Skeletal muscle satellite cell (primary cell): ENCODE results near the gene DNMBP.
A peak's percentile ranks its signal among the peaks of the same experiment; 100 is the strongest.

Experiments used
- H3K27me3 ChIP-seq: 2 replicates; pipeline ENCODE4 v1.7.0; 2013; ENCODE audit warnings: low read length; ENCODE audit not compliant: control insufficient read depth, insufficient read depth
- H3K36me3 ChIP-seq: 2 replicates; pipeline ENCODE4 v1.7.0; 2013; ENCODE audit warnings: mild to moderate bottlenecking, control low read depth, low read length; ENCODE audit not compliant: insufficient read depth
- H3K4me1 ChIP-seq: 2 replicates; pipeline ENCODE4 v1.7.0; 2013; ENCODE audit warnings: low read length; ENCODE audit not compliant: control insufficient read depth, insufficient read depth
- H3K4me2 ChIP-seq: 2 replicates; pipeline ENCODE4 v1.7.0; 2013; ENCODE audit warnings: mild to moderate bottlenecking, low read length
- H3K4me3 ChIP-seq: 2 replicates; pipeline ENCODE4 v1.7.0; 2013; ENCODE audit warnings: low read length
- H3K9ac ChIP-seq: 2 replicates; pipeline ENCODE4 v1.7.0; 2013; ENCODE audit warnings: mild to moderate bottlenecking, low read depth, low read length, moderate library complexity
- H3K9me3 ChIP-seq: replicated peaks from 2 replicates; pipeline ENCODE4 v1.7.0; 2013; ENCODE audit warnings: mild to moderate bottlenecking, control low read depth, low read length

DNMBP gene

GRCh38 chr10:99981581-99982199, 28.1 kb downstream of the DNMBP start:
- H3K4me1 ChIP-seq: peaks cover 72% of the 10 kb centered on the region
- H3K9ac ChIP-seq: no peak overlapping the region
- H3K36me3 ChIP-seq: peaks cover 16% of the 10 kb centered on the region
- no peaks in the 10 kb centered on the region for H3K27me3 ChIP-seq
- H3K9me3 ChIP-seq: no peaks in the 10 kb centered on the region
- no peak overlapping the region for H3K4me3 ChIP-seq
- H3K4me2 ChIP-seq: no peak overlapping the region

GRCh38 chr10:99979066-99979685, 30.6 kb downstream of the DNMBP start:
- no peak overlapping the region for H3K4me2 ChIP-seq
- H3K4me3 ChIP-seq: no peak overlapping the region
- H3K4me1 ChIP-seq: peaks cover 80% of the 10 kb centered on the region
- H3K27me3 ChIP-seq: no peaks in the 10 kb centered on the region
- peaks cover 10% of the 10 kb centered on the region for H3K36me3 ChIP-seq
- H3K9ac ChIP-seq: no peak overlapping the region
- no peaks in the 10 kb centered on the region for H3K9me3 ChIP-seq

- Histone ChIP-seq H3K4me2 (peak overlapping the region; percentile 77), H3K27me3 (no peaks in the 10 kb centered on the region), H3K36me3 (peaks cover 8% of the 10 kb centered on the region), H3K4me1 (peaks cover 67% of the 10 kb centered on the region), H3K9ac (peak overlapping the region; percentile 85), H3K4me3 (no peak overlapping the region), H3K9me3 (no peaks in the 10 kb centered on the region)
Observed at GRCh38 chr10:99977916-99978315, 31.8 kb downstream of the DNMBP start.

- Histone ChIP-seq H3K9ac (peak overlapping the region; percentile 85), H3K27me3 (no peaks in the 10 kb centered on the region), H3K36me3 (peaks cover 9% of the 10 kb centered on the region), H3K4me1 (peaks cover 64% of the 10 kb centered on the region), H3K4me2 (peak overlapping the region; percentile 77), H3K4me3 (peak overlapping the region; percentile 47), H3K9me3 (no peaks in the 10 kb centered on the region)
Observed at GRCh38 chr10:99976886-99977665, 32.7 kb downstream of the DNMBP start.

- peak overlapping the region; percentile 83 for H3K9ac ChIP-seq
- no peaks in the 10 kb centered on the region for H3K27me3 ChIP-seq
- peaks cover 11% of the 10 kb centered on the region for H3K36me3 ChIP-seq
- H3K4me2 ChIP-seq: peak overlapping the region; percentile 75
- peak overlapping the region; percentile 47 for H3K4me3 ChIP-seq
- H3K9me3 ChIP-seq: no peaks in the 10 kb centered on the region
- H3K4me1 ChIP-seq: peaks cover 57% of the 10 kb centered on the region
Observed at GRCh38 chr10:99975942-99976809, 33.6 kb downstream of the DNMBP start.

- H3K36me3 ChIP-seq: peaks cover 16% of the 10 kb centered on the region
- H3K4me3 ChIP-seq: peak overlapping the region; percentile 47
- H3K4me1 ChIP-seq: peaks cover 50% of the 10 kb centered on the region
- no peaks in the 10 kb centered on the region for H3K9me3 ChIP-seq
- H3K27me3 ChIP-seq: no peaks in the 10 kb centered on the region
- H3K9ac ChIP-seq: peak overlapping the region; percentile 83
- H3K4me2 ChIP-seq: peak overlapping the region; percentile 75
Observed at GRCh38 chr10:99975106-99975829, 34.5 kb downstream of the DNMBP start.

GRCh38 chr10:99973190-99973589, 36.6 kb downstream of the DNMBP start:
- H3K9me3 ChIP-seq: no peaks in the 10 kb centered on the region
- H3K36me3 ChIP-seq: peaks cover 36% of the 10 kb centered on the region
- H3K4me3 ChIP-seq: no peak overlapping the region
- no peaks in the 10 kb centered on the region for H3K27me3 ChIP-seq
- H3K4me1 ChIP-seq: peaks cover 30% of the 10 kb centered on the region
- no peak overlapping the region for H3K4me2 ChIP-seq
- H3K9ac ChIP-seq: no peak overlapping the region

GRCh38 chr10:99967961-99968360, 41.8 kb downstream of the DNMBP start:
- H3K36me3 ChIP-seq: peaks cover 49% of the 10 kb centered on the region
- peaks cover 35% of the 10 kb centered on the region for H3K4me1 ChIP-seq
- H3K27me3 ChIP-seq: no peaks in the 10 kb centered on the region
- H3K4me2 ChIP-seq: no peak overlapping the region
- no peaks in the 10 kb centered on the region for H3K9me3 ChIP-seq
- no peak overlapping the region for H3K4me3 ChIP-seq
- H3K9ac ChIP-seq: no peak overlapping the region

- peak overlapping the region; percentile 57 for H3K4me2 ChIP-seq
- H3K4me3 ChIP-seq: no peak overlapping the region
- H3K4me1 ChIP-seq: peaks cover 39% of the 10 kb centered on the region
- peaks cover 42% of the 10 kb centered on the region for H3K36me3 ChIP-seq
- peak overlapping the region; percentile 59 for H3K9ac ChIP-seq
- H3K27me3 ChIP-seq: no peaks in the 10 kb centered on the region
- no peaks in the 10 kb centered on the region for H3K9me3 ChIP-seq
Observed at GRCh38 chr10:99966306-99966705, 43.4 kb downstream of the DNMBP start.

- peak overlapping the region; percentile 35 for H3K4me2 ChIP-seq
- no peak overlapping the region for H3K4me3 ChIP-seq
- H3K27me3 ChIP-seq: no peaks in the 10 kb centered on the region
- no peaks in the 10 kb centered on the region for H3K9me3 ChIP-seq
- H3K4me1 ChIP-seq: peaks cover 39% of the 10 kb centered on the region
- H3K9ac ChIP-seq: peak overlapping the region; percentile 59
- peaks cover 39% of the 10 kb centered on the region for H3K36me3 ChIP-seq
Observed at GRCh38 chr10:99965700-99966099, 44.0 kb downstream of the DNMBP start.
